ENCODE data around the gene FYN. TPM values are rescaled to one million over a fixed set of nuclear protein-coding genes. Genes with fewer than 3 reads are reported as not detected.

FYN gene
- total and polyA plus RNA-seq, 2 of the 13 experiments (the other 11 are each of a cell fraction or from before 2014, with no cell fraction given) = 15.5 to 24.6 TPM

DNA sequence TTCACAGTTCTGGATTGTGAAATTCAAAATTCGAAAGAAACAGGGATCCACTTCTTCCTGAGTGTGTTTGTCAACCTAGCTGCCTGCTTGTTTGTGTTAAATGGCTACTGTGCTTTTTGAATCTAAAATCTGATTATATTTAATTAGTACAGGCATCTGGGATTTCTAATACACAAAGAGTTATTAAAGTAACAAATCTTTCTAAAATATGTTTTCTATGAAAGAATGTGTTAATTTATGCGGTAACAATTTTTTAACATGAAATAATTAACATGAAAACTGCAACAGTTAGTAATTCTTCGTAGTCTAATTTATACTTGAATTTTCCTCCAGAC lies 186.4 kb downstream of the FYN start:
- peaks cover 23% of the 10 kb centered on the region for H3K4me1 ChIP-seq (ENCODE audit: insufficient read depth, low read length)
- intact Hi-C loops (cut with micrococcal nuclease; ENCODE audit: unreplicated experiment) = no loop called here
- in situ Hi-C loops (cut with HindIII; ENCODE audit: extremely low pct_ligation_motif_present, low pct_unique_long_range_greater_than_20kb) = no loop called here
- no peak overlapping the region for H3K27ac ChIP-seq (ENCODE audit: extremely low read length, insufficient read depth, low read length)
- ATAC-seq = no peak
- no peak for FAIRE-seq
- no peak overlapping the region for H3K4me3 ChIP-seq (replicated peaks in 1 of 3; ENCODE audit: insufficient read depth in 1 of 3, low read depth in 2 of 3, low read length in 3 of 3)
- H3K9me3 ChIP-seq (ENCODE audit: low read length) = no peaks in the 10 kb centered on the region
- no peak overlapping the region for H2AFZ ChIP-seq (ENCODE audit: low read length)
- H3K36me3 ChIP-seq (replicated peaks in 1 of 2; ENCODE audit: control insufficient read depth in 1 of 2, insufficient read depth in 2 of 2, low read length in 2 of 2) = peaks cover 3 to 5% of the 10 kb centered on the region in 2 experiments; a peak in 3 of 5 replicates
- no peak overlapping the region for H3K4me2 ChIP-seq (ENCODE audit: low read depth, low read length)
- no peaks in the 10 kb centered on the region for H3K79me2 ChIP-seq (ENCODE audit: insufficient read depth, low read length)
- DNase-seq (ENCODE audit: low spot score) = no peak
- WGBS (ENCODE audit: low lambda C conversion rate) = 73% methylated on average over 3 of the region's 3 CpGs
- no peak overlapping the region for H3K9ac ChIP-seq (ENCODE audit: insufficient read depth, low read depth, low read length)
- BruUV-seq (replicated peaks) = no TSS peak
- ChIA-PET CTCF (ENCODE audit: low intra/inter-chr PET ratio, low total read pairs) (no interaction called here), POLR2A (interaction anchor here (1.2 kb wide), 1 partner anchor 10 kb away, joined by 3 read pairs; no protein-coding TSS in a partner anchor)
- no peaks in the 10 kb centered on the region for H4K20me1 ChIP-seq (ENCODE audit: insufficient read depth, low read length)
- TF ChIP-seq CEBPB (IDR thresholded peaks at IDR 0.05; ENCODE audit: borderline replicate concordance, low read depth, low read length) = peak; percentile 21; the same call in 1 of the 2 replicates
- TF ChIP-seq ZFP90 (CRISPR knock-in tag; IDR thresholded peaks at IDR 0.05; ENCODE audit: borderline replicate concordance) = no peak
- no peak for TF ChIP-seq ZNF558 (CRISPR knock-in tag; IDR thresholded peaks at IDR 0.05; ENCODE audit: borderline replicate concordance)
- TF ChIP-seq, protein P1, sequence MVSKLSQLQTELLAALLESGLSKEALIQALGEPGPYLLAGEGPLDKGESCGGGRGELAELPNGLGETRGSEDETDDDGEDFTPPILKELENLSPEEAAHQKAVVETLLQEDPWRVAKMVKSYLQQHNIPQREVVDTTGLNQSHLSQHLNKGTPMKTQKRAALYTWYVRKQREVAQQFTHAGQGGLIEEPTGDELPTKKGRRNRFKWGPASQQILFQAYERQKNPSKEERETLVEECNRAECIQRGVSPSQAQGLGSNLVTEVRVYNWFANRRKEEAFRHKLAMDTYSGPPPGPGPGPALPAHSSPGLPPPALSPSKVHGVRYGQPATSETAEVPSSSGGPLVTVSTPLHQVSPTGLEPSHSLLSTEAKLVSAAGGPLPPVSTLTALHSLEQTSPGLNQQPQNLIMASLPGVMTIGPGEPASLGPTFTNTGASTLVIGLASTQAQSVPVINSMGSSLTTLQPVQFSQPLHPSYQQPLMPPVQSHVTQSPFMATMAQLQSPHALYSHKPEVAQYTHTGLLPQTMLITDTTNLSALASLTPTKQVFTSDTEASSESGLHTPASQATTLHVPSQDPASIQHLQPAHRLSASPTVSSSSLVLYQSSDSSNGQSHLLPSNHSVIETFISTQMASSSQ (IDR thresholded peaks at IDR 0.05; ENCODE audit: low read depth) = no peak
- TF ChIP-seq, protein P1 (CRISPR knock-in tag; IDR thresholded peaks at IDR 0.05; ENCODE audit: borderline replicate concordance) = no peak
- H3K27me3 ChIP-seq (ENCODE audit: control insufficient read depth in 1 of 2, insufficient read depth in 2 of 2, low read length in 2 of 2) = no peaks in the 10 kb centered on the region

Data from HepG2 (cell line).